Nephron progenitor cell (in vitro differentiated cells): ENCODE measurements around the gene LDB1.
A peak's percentile ranks its signal among the peaks of the same experiment; 100 is the strongest.

Experiments used
- DNase-seq: peaks from one replicate; pipeline ENCODE4 v3.0.0; 2021
- H3K27ac Mint-ChIP-seq: 2 replicates; pipeline ENCODE4 v1.8.0; 2021; ENCODE audit warnings: mild to moderate bottlenecking, moderate library complexity, mixed read lengths
- H3K27me3 Mint-ChIP-seq: 2 replicates; pipeline ENCODE4 v1.8.0; 2021; ENCODE audit warnings: mild to moderate bottlenecking, low read depth, mixed read lengths; ENCODE audit not compliant: poor library complexity
- H3K36me3 Mint-ChIP-seq: 2 replicates; pipeline ENCODE4 v1.8.0; 2021; ENCODE audit warnings: low read depth, mixed read lengths
- H3K4me1 Mint-ChIP-seq: 2 replicates; pipeline ENCODE4 v1.8.0; 2021; ENCODE audit warnings: mixed read lengths
- H3K4me3 Mint-ChIP-seq: 2 replicates; pipeline ENCODE4 v1.8.0; 2021; ENCODE audit warnings: mild to moderate bottlenecking, moderate library complexity, mixed read lengths
- H3K9me3 Mint-ChIP-seq: 2 replicates; pipeline ENCODE4 v1.8.0; 2021; ENCODE audit warnings: mild to moderate bottlenecking, moderate library complexity, mixed read lengths
- CTCF ChIP-seq: fragments of 200-600 bp; sonication (generic); IDR thresholded peaks from 2 replicates; pipeline ENCODE4 v1.5.0; 2021; ENCODE audit warnings: antibody characterized with exemption

The LDB1 gene

GRCh38 chr10:102150970-102151773 lies 31.0 kb upstream of the LDB1 start:
- no peaks in the 10 kb centered on the region for H3K27me3 Mint-ChIP-seq
- peak overlapping the region; percentile 98 for H3K4me3 Mint-ChIP-seq
- H3K4me1 Mint-ChIP-seq = peaks cover 39% of the 10 kb centered on the region
- no peak for TF ChIP-seq CTCF
- peaks cover 58% of the 10 kb centered on the region for H3K36me3 Mint-ChIP-seq
- no peaks in the 10 kb centered on the region for H3K9me3 Mint-ChIP-seq
- DNase-seq = no peak
- peak overlapping the region; percentile 99 for H3K27ac Mint-ChIP-seq

- no peak for DNase-seq
- Mint-ChIP-seq H3K9me3 (no peaks in the 10 kb centered on the region), H3K36me3 (peaks cover 66% of the 10 kb centered on the region), H3K4me3 (no peak overlapping the region), H3K27ac (no peak overlapping the region), H3K27me3 (no peaks in the 10 kb centered on the region), H3K4me1 (peaks cover 22% of the 10 kb centered on the region)
- no peak for TF ChIP-seq CTCF
Observed at GRCh38 chr10:102148275-102148674, 28.1 kb upstream of the LDB1 start.

GRCh38 chr10:102147561-102147960 lies 27.4 kb upstream of the LDB1 start:
- no peak overlapping the region for H3K4me3 Mint-ChIP-seq
- H3K4me1 Mint-ChIP-seq = peaks cover 15% of the 10 kb centered on the region
- peaks cover 69% of the 10 kb centered on the region for H3K36me3 Mint-ChIP-seq

GRCh38 chr10:102146971-102147428 lies 26.8 kb upstream of the LDB1 start:
- Mint-ChIP-seq H3K27ac (peak overlapping the region; percentile 73), H3K9me3 (no peaks in the 10 kb centered on the region), H3K4me3 (no peak overlapping the region), H3K36me3 (peaks cover 70% of the 10 kb centered on the region), H3K4me1 (peaks cover 12% of the 10 kb centered on the region), H3K27me3 (no peaks in the 10 kb centered on the region)
- no peak for TF ChIP-seq CTCF
- no peak for DNase-seq

More at GRCh38 chr10:102147561-102147960, 27.4 kb upstream of the LDB1 start:
- peak overlapping the region; percentile 73 for H3K27ac Mint-ChIP-seq
- DNase-seq = no peak
- TF ChIP-seq CTCF = no peak
- H3K9me3 Mint-ChIP-seq = no peaks in the 10 kb centered on the region
- H3K27me3 Mint-ChIP-seq = no peaks in the 10 kb centered on the region

GRCh38 chr10:102141583-102142107 lies 21.5 kb upstream of the LDB1 start:
- H3K27me3 Mint-ChIP-seq = no peaks in the 10 kb centered on the region
- peaks cover 69% of the 10 kb centered on the region for H3K36me3 Mint-ChIP-seq
- H3K27ac Mint-ChIP-seq = peak overlapping the region; percentile 57
- H3K4me1 Mint-ChIP-seq = peaks cover 11% of the 10 kb centered on the region
- H3K9me3 Mint-ChIP-seq = no peaks in the 10 kb centered on the region
- TF ChIP-seq CTCF = no peak
- DNase-seq = no peak
- no peak overlapping the region for H3K4me3 Mint-ChIP-seq
